Adrenal gland (tissue), 5 donors: ENCODE data around the gene LRPPRC.

Source experiments
- POLR2A ChIP-seq, 2 donors: fragments of 450-650 bp; IDR thresholded peaks; one replicate each; pipeline ENCODE4 v1.6.1; 2017; ENCODE audit warnings: antibody characterized with exemption in 2 of 2, mild to moderate bottlenecking in 2 of 2, moderate library complexity in 1 of 2
- TF ChIP-seq, protein P1 (sequence below), 6 experiments: fragments of 450-650 bp in 4 of 6; fragments of 200-600 bp in 2 of 6; sonication (generic) in 1 of 6; IDR thresholded peaks; 1 replicate in 5 of 6; 2 replicates in 1 of 6; pipeline versions ENCODE4 v1.5.1 to v1.8.0; 2016 to 2021; ENCODE audit warnings: antibody characterized with exemption in 6 of 6, mild to moderate bottlenecking in 2 of 6, moderate library complexity in 1 of 6
- donor health status: DM: no; HTN: no; CAD: no.

DNA sequence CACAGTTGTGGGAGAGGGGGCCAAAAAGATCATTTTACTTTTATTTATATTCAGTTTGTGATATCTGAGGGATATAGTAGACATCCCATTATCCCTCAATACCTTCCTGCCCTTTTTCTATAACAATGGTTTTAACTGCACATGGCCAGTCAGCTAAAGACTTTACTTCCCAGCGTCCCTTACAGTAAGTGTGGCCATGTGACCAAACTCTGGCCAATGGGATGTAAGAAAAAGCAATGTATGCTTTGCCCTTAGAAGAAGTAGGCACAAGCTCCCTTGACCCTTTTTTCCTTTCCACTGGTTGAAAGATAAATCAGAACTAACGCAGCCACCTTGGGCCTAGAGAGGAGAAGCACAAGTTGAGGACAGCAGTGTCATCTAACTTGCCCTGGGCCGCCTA, 44.6 kb upstream of the LRPPRC start:
- TF ChIP-seq, protein P1, sequence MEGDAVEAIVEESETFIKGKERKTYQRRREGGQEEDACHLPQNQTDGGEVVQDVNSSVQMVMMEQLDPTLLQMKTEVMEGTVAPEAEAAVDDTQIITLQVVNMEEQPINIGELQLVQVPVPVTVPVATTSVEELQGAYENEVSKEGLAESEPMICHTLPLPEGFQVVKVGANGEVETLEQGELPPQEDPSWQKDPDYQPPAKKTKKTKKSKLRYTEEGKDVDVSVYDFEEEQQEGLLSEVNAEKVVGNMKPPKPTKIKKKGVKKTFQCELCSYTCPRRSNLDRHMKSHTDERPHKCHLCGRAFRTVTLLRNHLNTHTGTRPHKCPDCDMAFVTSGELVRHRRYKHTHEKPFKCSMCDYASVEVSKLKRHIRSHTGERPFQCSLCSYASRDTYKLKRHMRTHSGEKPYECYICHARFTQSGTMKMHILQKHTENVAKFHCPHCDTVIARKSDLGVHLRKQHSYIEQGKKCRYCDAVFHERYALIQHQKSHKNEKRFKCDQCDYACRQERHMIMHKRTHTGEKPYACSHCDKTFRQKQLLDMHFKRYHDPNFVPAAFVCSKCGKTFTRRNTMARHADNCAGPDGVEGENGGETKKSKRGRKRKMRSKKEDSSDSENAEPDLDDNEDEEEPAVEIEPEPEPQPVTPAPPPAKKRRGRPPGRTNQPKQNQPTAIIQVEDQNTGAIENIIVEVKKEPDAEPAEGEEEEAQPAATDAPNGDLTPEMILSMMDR (IDR thresholded peaks at IDR 0.05), result no peak
- no peak for TF ChIP-seq POLR2A (IDR thresholded peaks at IDR 0.05)
